ENCODE measurements around the gene COG3.

- TF ChIP-seq POLR2AphosphoS5 (IDR thresholded peaks at IDR 0.05; ENCODE audit: borderline replicate concordance, low read depth, low read length), result no peak
- no peak for TF ChIP-seq EZH2 (IDR thresholded peaks at IDR 0.05)
- TF ChIP-seq FOXP2 (optimal IDR thresholded peaks at IDR 0.05; ENCODE audit: control extremely low read depth, extremely low read length, insufficient read depth), result no peak
Measured at GRCh38 chr13:45448965-45449559, 15.7 kb upstream of the COG3 start.

Measured in SK-N-MC (cell line).